22Rv1 (cell line): ENCODE data around the gene UVRAG.

Experiments
- H3K27ac ChIP-seq: fragments of 450-650 bp; 2 replicates; pipeline ENCODE4 v1.5.1; 2017
- CTCF ChIP-seq: fragments of 450-650 bp; IDR thresholded peaks from 2 replicates; pipeline ENCODE4 v1.5.1; 2017; ENCODE audit warnings: mild to moderate bottlenecking
- ZFX ChIP-seq: fragments of 450-650 bp; IDR thresholded peaks from 2 replicates; pipeline ENCODE4 v1.6.1; 2017; ENCODE audit warnings: antibody characterized with exemption, borderline replicate concordance

Gene UVRAG

DNA sequence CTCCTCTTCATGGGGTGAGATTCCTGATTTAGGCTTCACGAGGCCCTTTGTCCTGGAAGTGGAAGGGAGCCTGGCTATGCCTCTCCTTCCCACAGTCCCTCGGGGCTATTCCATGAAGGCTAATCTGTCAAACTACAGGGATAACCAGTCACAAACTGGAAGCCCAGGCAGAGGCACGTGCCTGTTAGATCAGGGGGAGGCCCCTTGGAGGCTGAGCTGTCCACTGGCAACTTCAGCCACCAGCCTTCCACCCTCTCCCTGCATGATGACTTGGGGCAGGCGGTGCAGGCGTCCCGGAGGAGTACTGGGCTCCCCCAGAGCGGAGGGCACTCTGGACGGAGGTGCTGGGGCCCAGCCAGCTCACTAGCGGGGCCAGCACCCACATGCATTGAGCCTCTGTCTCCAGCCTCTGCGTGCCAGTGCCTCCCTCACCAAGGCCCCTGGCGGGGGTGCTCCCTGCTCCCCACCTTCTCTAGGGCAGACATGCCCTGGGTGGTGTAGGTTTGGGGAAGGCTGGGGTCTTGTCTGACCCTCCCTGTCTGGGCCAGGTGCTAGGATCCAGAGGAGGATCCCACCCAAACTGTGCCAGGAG, 348.4 kb downstream of the UVRAG start:
- H3K27ac ChIP-seq: no peak overlapping the region
- TF ChIP-seq ZFX: no peak
- no peak for TF ChIP-seq CTCF

DNA sequence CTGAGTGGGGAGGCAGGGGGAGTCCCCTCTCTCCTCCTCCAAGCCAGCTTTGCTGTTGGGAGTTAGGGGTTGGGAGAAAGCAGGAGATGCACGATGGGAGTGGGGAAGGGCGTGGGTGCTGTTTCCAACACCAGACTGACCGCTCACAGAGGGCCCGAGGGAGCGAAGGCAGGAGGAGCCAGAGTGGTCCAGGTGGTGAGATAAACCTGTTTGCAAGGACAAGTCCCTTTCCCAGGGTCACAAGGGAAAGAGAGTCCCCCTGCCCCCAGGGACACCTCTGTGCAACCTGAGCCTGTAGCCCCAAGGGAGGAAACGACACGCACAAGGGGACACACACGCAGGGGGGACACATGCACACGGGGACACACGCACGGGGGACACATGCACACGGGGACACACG, 349.1 kb downstream of the UVRAG start:
- no peak overlapping the region for H3K27ac ChIP-seq
- TF ChIP-seq CTCF (no peak), ZFX (no peak)

- TF ChIP-seq CTCF (no peak), ZFX (no peak)
- no peak overlapping the region for H3K27ac ChIP-seq
Measured at GRCh38 chr11:76164861-76165751, 350.1 kb downstream of the UVRAG start.

DNA sequence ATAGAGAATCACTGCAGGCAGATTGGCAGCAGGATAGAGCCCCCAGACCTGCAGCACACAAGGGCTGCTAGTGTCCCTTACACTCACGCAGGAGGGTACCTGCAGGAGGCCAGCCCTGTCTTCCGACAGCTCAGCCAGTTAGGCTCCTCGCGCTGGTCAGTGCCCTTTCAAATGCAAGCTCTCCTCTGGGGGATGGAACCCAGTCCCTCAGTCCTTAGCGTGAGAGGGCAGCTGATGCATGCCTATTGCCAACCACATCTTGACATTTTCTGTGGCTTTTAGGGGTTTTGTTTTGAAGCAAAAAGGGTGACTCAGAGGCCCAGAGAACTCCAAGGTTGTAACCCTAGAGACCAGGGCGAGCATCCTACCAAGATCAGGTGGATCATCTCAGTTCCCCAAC, 351.3 kb downstream of the UVRAG start:
- TF ChIP-seq ZFX (no peak), CTCF (no peak)
- H3K27ac ChIP-seq: no peak overlapping the region

GRCh38 chr11:76167590-76167989, 352.6 kb downstream of the UVRAG start:
- H3K27ac ChIP-seq: no peak overlapping the region
- no peak for TF ChIP-seq ZFX
- TF ChIP-seq CTCF: no peak

DNA sequence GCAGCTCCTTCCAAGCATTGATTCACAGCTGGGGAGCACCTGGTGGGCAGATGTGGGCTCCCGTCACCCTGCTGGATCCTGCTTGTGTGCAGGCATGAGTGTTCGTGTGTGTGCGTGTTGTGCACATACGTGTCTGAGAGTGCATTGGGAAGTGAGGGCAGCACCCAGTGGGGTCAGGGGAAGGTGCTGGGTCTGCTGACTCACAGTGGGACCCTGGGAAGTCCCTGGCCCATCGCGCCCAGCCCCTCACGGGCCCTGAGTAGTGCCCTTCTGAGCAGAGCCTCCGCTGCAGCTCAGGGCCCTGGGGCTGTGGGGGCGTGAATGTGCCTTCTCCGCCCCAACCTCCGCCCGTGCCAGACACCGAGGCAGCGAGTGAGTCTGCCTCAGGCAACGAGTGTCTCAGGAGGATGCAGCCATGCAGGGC, 354.5 kb downstream of the UVRAG start:
- no peak overlapping the region for H3K27ac ChIP-seq
- no peak for TF ChIP-seq CTCF
- TF ChIP-seq ZFX: no peak

DNA sequence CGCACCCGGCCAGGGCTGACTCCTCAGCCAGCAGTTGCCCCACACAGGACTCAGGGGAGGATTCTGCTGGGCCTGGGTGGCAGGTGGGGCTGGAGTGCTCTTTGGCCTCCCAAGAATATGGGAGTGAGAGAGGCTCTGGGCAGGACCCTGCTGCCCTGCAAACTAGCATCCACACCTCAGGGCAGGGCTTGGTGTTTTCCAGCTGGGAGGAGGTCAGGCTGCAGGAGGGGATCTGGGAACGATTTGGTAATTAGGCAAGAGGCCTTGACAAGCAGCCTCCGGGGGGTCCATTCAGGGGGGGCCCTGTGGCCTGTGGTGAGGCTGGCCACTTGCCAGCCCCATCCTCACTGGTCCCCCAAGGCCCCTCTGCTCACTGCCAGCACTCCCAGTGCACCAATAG, 355.5 kb downstream of the UVRAG start:
- no peak for TF ChIP-seq CTCF
- H3K27ac ChIP-seq: no peak overlapping the region
